ENCODE results near the gene IFFO2. TPM values are rescaled to one million over a fixed set of nuclear protein-coding genes. Genes with fewer than 3 reads are reported as not detected.

Gene IFFO2
- total and polyA plus RNA-seq, 2 donors (not counting 1 experiment from before 2014, with no cell fraction given) = 16.8 to 19.2 TPM

- Histone ChIP-seq H3K9me3 (ENCODE audit: control extremely low read depth in 1 of 3, control insufficient read depth in 2 of 3, insufficient read depth in 1 of 3, low read length in 2 of 3) (no peaks in the 10 kb centered on the region), H3K27me3 (replicated peaks in 1 of 4; ENCODE audit: control extremely low read depth in 1 of 4, control insufficient read depth in 3 of 4, insufficient read depth in 4 of 4, low read length in 3 of 4) (peaks cover 0 to 3% (median 0%) of the 10 kb centered on the region in 4 experiments), H4K20me1 (ENCODE audit: control insufficient read depth, insufficient read depth, low read length, poor library complexity, severe bottlenecking) (no peaks in the 10 kb centered on the region), H3K4me3 (ENCODE audit: control extremely low read depth in 1 of 5, extremely low read depth in 1 of 5, insufficient read depth in 1 of 5, low read depth in 2 of 5, low read length in 4 of 5) (no peak overlapping the region), H2AFZ (ENCODE audit: insufficient read depth, low read depth, low read length, poor library complexity, severe bottlenecking) (no peak overlapping the region), H3K36me3 (replicated peaks in 1 of 2; ENCODE audit: control extremely low read depth in 1 of 2, control insufficient read depth in 1 of 2, extremely low read depth in 1 of 2, insufficient read depth in 2 of 2, low read length in 1 of 2) (no peaks in the 10 kb centered on the region), H3K4me1 (ENCODE audit: control insufficient read depth in 2 of 2, insufficient read depth in 2 of 2, low read length in 2 of 2) (no peaks in the 10 kb centered on the region), H3K9ac (ENCODE audit: low read length) (no peak overlapping the region), H3K79me2 (ENCODE audit: control insufficient read depth, insufficient read depth, low read length) (no peaks in the 10 kb centered on the region), H3K27ac (ENCODE audit: low read length in 2 of 2) (no peak overlapping the region), H3K4me2 (replicated peaks; ENCODE audit: low read depth, low read length, poor library complexity, severe bottlenecking) (no peak overlapping the region)
- Mint-ChIP-seq H3K27ac (no peak overlapping the region), H3K9me3 (ENCODE audit: insufficient read depth) (no peaks in the 10 kb centered on the region), H3K4me1 (no peaks in the 10 kb centered on the region), H3K27me3 (peaks cover 23% of the 10 kb centered on the region), H3K4me3 (no peak overlapping the region)
- DNase-seq (no peak), ATAC-seq (ENCODE audit: low read depth) (no peak)
- ChIA-PET CTCF (interaction anchor here (0.7 to 9.7 kb wide), 10 partner anchors 9 to 86 kb away, joined by 3 to 133 read pairs (median 4); partner anchors contain the start of genes ALDH4A1 and IFFO2), POLR2A (no interaction called here)
- intact Hi-C loops (cut with micrococcal nuclease) = loop anchor here (5.0 kb wide), 1 partner anchor 43 kb away; no protein-coding TSS in a partner anchor
- WGBS (ENCODE audit: insufficient coverage) = 94% methylated on average over 6 of the region's 7 CpGs
- no peak for TF ChIP-seq EZH2 (IDR thresholded peaks at IDR 0.05; ENCODE audit: borderline replicate concordance, insufficient read depth, low read depth, low read length, poor library complexity, severe bottlenecking)
- TF ChIP-seq CTCF (IDR thresholded peaks at IDR 0.05) = no peak
These were observed 13.9 kb upstream of the IFFO2 start for GRCh38 chr1:18970358-18970757.

- CTCF ChIA-PET = interaction anchor here (0.7 to 9.7 kb wide), 4 partner anchors 41 to 61 kb away, joined by 3 to 81 read pairs (median 20); no protein-coding TSS in a partner anchor
- no peak for DNase-seq
- 91% methylated on average over 1 of the region's 2 CpGs for WGBS (ENCODE audit: insufficient coverage)
- Histone ChIP-seq H4K20me1 (ENCODE audit: control insufficient read depth, insufficient read depth, low read length, poor library complexity, severe bottlenecking) (no peaks in the 10 kb centered on the region), H3K4me2 (replicated peaks; ENCODE audit: low read depth, low read length, poor library complexity, severe bottlenecking) (no peak overlapping the region), H2AFZ (ENCODE audit: insufficient read depth, low read depth, low read length, poor library complexity, severe bottlenecking) (no peak overlapping the region), H3K27ac (ENCODE audit: low read length in 2 of 2) (no peak overlapping the region), H3K4me1 (ENCODE audit: control insufficient read depth in 2 of 2, insufficient read depth in 2 of 2, low read length in 2 of 2) (no peaks in the 10 kb centered on the region), H3K9me3 (ENCODE audit: control extremely low read depth in 1 of 3, control insufficient read depth in 2 of 3, insufficient read depth in 1 of 3, low read length in 2 of 3) (no peaks in the 10 kb centered on the region), H3K27me3 (replicated peaks in 1 of 4; ENCODE audit: control extremely low read depth in 1 of 4, control insufficient read depth in 3 of 4, insufficient read depth in 4 of 4, low read length in 3 of 4) (peaks cover 0 to 4% (median 2%) of the 10 kb centered on the region in 4 experiments), H3K79me2 (ENCODE audit: control insufficient read depth, insufficient read depth, low read length) (no peaks in the 10 kb centered on the region), H3K4me3 (ENCODE audit: control extremely low read depth in 1 of 5, extremely low read depth in 1 of 5, insufficient read depth in 1 of 5, low read depth in 2 of 5, low read length in 4 of 5) (no peak overlapping the region), H3K36me3 (replicated peaks in 1 of 2; ENCODE audit: control extremely low read depth in 1 of 2, control insufficient read depth in 1 of 2, extremely low read depth in 1 of 2, insufficient read depth in 2 of 2, low read length in 1 of 2) (no peaks in the 10 kb centered on the region), H3K9ac (ENCODE audit: low read length) (no peak overlapping the region)
- H3K27me3 Mint-ChIP-seq = peaks cover 27% of the 10 kb centered on the region
- TF ChIP-seq EZH2 (IDR thresholded peaks at IDR 0.05; ENCODE audit: borderline replicate concordance, insufficient read depth, low read depth, low read length, poor library complexity, severe bottlenecking) (no peak), CTCF (IDR thresholded peaks at IDR 0.05) (no peak)
- POLR2A ChIA-PET = interaction anchor here (0.6 to 0.9 kb wide), 2 partner anchors 53 to 54 kb away, joined by 6 to 19 read pairs; no protein-coding TSS in a partner anchor
- intact Hi-C loops (cut with micrococcal nuclease) = no loop called here
- no peak for ATAC-seq (ENCODE audit: low read depth)
- no peak overlapping the region for H3K27ac Mint-ChIP-seq
- H3K9me3 Mint-ChIP-seq (ENCODE audit: insufficient read depth) = no peaks in the 10 kb centered on the region
- no peaks in the 10 kb centered on the region for H3K4me1 Mint-ChIP-seq
- H3K4me3 Mint-ChIP-seq = no peak overlapping the region
These were observed 10.7 kb upstream of the IFFO2 start for GRCh38 chr1:18967066-18967690.
